Breast epithelium (tissue), 3 donors: Measurements from ENCODE around the gene PARK7.

Experiments
- CTCF ChIP-seq, 3 donors: fragments of 450-650 bp; IDR thresholded peaks; one replicate each; pipeline ENCODE4 v1.5.1; 2016 to 2017; ENCODE audit warnings: antibody characterized with exemption in 3 of 3, mild to moderate bottlenecking in 3 of 3, moderate library complexity in 3 of 3
- POLR2A ChIP-seq: fragments of 450-650 bp; IDR thresholded peaks from one replicate; pipeline ENCODE4 v1.6.1; 2016; ENCODE audit warnings: antibody characterized with exemption, mild to moderate bottlenecking, moderate library complexity

- TF ChIP-seq POLR2A (peak; percentile 8), CTCF (IDR thresholded peaks at IDR 0.05) (no peak)
Observed at GRCh38 chr1:8021676-8022266, 60.3 kb downstream of the PARK7 start.
